Activated CD8-positive, alpha-beta memory T cell treated with anti-CD3 and anti-CD28 coated beads, Interleukin-2, amount 50 U/mL, for 24 hours (primary cell): ENCODE data around the gene PIR.

Source experiments
- DNase-seq: peaks from one replicate; pipeline ENCODE4 v3.0.0-alpha.2; 2020; ENCODE audit errors: extremely low read depth

The PIR gene

GRCh38 chrX:15418041-15418706 lies 75.0 kb downstream of the PIR start:
- no peak for DNase-seq

- DNase-seq: no peak
These were observed 76.8 kb downstream of the PIR start for GRCh38 chrX:15416133-15416993.

- no peak for DNase-seq
These were observed 80.0 kb downstream of the PIR start for GRCh38 chrX:15413101-15413500.

- DNase-seq: no peak
These were observed 82.2 kb downstream of the PIR start for GRCh38 chrX:15410947-15411346.

GRCh38 chrX:15410430-15410829 lies 82.7 kb downstream of the PIR start:
- no peak for DNase-seq

GRCh38 chrX:15405846-15406245 lies 87.3 kb downstream of the PIR start:
- DNase-seq: no peak

GRCh38 chrX:15404401-15405096 lies 88.6 kb downstream of the PIR start:
- no peak for DNase-seq

- DNase-seq: no peak
These were observed 91.8 kb downstream of the PIR start for GRCh38 chrX:15401378-15401777.

- DNase-seq: no peak
These were observed 93.2 kb downstream of the PIR start for GRCh38 chrX:15399962-15400391.

- DNase-seq: no peak
These were observed 94.3 kb downstream of the PIR start for GRCh38 chrX:15398874-15399273.

- no peak for DNase-seq
These were observed 97.3 kb downstream of the PIR start for GRCh38 chrX:15395789-15396188.

GRCh38 chrX:15391850-15392249 lies 101.3 kb downstream of the PIR start:
- DNase-seq: no peak

GRCh38 chrX:15384304-15384703 lies 108.8 kb downstream of the PIR start, which contains the start of gene VEGFD:
Gene VEGFD, minus strand, starts transcription at chrX:15384413. Its CDS starts 467 bp downstream, at chrX:15383946.
- no peak for DNase-seq

GRCh38 chrX:15382813-15383212 lies 110.3 kb downstream of the PIR start:
- no peak for DNase-seq

- no peak for DNase-seq
These were observed 116.2 kb downstream of the PIR start for GRCh38 chrX:15376956-15377355.

- no peak for DNase-seq
These were observed 119.2 kb downstream of the PIR start for GRCh38 chrX:15373976-15374375.

- no peak for DNase-seq
These were observed 126.4 kb downstream of the PIR start for GRCh38 chrX:15366506-15367352.

- no peak for DNase-seq
These were observed 133.4 kb downstream of the PIR start for GRCh38 chrX:15359701-15360100.

GRCh38 chrX:15358533-15358932 lies 134.6 kb downstream of the PIR start:
- DNase-seq: no peak

GRCh38 chrX:15356444-15356843 lies 136.7 kb downstream of the PIR start:
- no peak for DNase-seq

GRCh38 chrX:15350329-15350996 lies 142.7 kb downstream of the PIR start:
- no peak for DNase-seq
